SU-DHL-6 (cell line): ENCODE measurements around the gene LPCAT3.

ENCODE experiments used
- EZH2phosphoT487 ChIP-seq: fragments of 200-600 bp; sonication (generic), shearing (Covaris generic); conservative IDR thresholded peaks from 2 replicates; pipeline ENCODE4 v1.6.1; 2018; ENCODE audit warnings: mild to moderate bottlenecking, antibody characterized with exemption, low read length, moderate library complexity, mixed read lengths
- TF ChIP-seq, protein P1 (sequence below): fragments of 200-600 bp; sonication (generic); IDR thresholded peaks from one replicate; pipeline ENCODE4 v1.5.1; 2017; ENCODE audit warnings: antibody characterized with exemption, mild to moderate bottlenecking, low read length, moderate library complexity; ENCODE audit not compliant: insufficient read depth, poor library complexity, severe bottlenecking

GRCh38 chr12:6965026-6965661, 53.1 kb downstream of the LPCAT3 start:
- TF ChIP-seq, protein P1, sequence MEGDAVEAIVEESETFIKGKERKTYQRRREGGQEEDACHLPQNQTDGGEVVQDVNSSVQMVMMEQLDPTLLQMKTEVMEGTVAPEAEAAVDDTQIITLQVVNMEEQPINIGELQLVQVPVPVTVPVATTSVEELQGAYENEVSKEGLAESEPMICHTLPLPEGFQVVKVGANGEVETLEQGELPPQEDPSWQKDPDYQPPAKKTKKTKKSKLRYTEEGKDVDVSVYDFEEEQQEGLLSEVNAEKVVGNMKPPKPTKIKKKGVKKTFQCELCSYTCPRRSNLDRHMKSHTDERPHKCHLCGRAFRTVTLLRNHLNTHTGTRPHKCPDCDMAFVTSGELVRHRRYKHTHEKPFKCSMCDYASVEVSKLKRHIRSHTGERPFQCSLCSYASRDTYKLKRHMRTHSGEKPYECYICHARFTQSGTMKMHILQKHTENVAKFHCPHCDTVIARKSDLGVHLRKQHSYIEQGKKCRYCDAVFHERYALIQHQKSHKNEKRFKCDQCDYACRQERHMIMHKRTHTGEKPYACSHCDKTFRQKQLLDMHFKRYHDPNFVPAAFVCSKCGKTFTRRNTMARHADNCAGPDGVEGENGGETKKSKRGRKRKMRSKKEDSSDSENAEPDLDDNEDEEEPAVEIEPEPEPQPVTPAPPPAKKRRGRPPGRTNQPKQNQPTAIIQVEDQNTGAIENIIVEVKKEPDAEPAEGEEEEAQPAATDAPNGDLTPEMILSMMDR = peak; percentile 95
- no peak for TF ChIP-seq EZH2phosphoT487
